HG02938 (cell line): ENCODE data around the gene SLC37A1.

Experiments
- ATAC-seq: cut with Tn5 transposase; IDR thresholded peaks from one replicate; pipeline ENCODE4 v1.9.1; 2021; ENCODE audit warnings: mild to moderate bottlenecking, moderate library complexity; ENCODE audit not compliant: unreplicated experiment

SLC37A1 gene

GRCh38 chr21:42558846-42559245 is 45.2 kb downstream of the SLC37A1 start:
- ATAC-seq: no peak

DNA sequence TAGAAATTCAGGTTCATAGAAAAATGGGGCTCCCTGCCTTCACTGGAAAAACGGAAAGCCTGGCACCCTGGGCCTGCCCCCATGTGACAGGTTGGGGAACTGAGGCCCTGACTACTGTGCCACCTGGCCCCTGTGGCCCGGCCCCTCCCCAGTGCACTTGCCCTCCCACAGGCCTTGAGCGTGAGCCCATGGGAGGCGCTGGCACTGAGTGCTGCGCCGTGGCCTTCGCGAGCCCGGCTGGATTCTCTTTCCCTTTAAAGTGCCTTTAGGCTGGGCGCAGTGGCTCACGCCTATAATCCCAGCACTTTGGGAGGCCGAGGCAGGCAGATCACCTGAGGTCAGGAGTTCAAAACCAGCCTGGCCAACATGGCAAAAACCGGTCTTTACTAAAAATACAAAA is 45.7 kb downstream of the SLC37A1 start:
- ATAC-seq: no peak

DNA sequence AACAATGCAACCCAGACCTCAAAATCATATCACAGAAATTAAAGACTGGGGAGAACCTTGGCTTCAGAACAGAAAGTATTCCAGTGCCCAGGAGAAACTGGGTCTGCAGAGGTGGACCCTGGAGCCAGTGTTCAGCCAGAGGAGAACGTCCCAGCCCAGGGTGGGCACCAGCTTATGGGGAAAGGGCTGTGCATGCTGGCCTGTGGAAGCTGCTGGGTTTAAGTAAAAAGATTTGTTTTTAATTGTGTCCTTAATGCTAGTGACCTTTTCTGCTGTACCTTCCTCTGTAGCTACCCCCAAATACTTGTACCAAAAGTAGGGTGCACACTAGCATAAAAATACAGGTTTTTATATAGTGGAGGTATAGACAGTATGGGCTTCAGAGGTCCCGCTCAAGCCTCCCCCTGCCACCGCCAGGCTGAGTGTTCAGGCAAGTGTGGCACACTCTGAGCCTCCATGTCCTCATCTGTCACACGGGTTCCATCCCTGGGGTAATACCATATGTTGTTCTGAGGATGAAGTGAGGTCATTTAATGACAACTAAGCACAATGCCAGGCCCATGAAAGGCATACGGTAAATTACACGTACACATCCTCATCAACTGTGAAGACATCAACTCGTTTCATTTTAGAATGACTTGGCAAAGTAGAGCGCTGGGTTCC is 47.0 kb downstream of the SLC37A1 start:
- no peak for ATAC-seq

- ATAC-seq: no peak
Observed at GRCh38 chr21:42561762-42562650, 48.4 kb downstream of the SLC37A1 start.

- no peak for ATAC-seq
Observed at GRCh38 chr21:42562816-42563215, 49.2 kb downstream of the SLC37A1 start.

- no peak for ATAC-seq
Observed at GRCh38 chr21:42563261-42563660, 49.6 kb downstream of the SLC37A1 start.

- ATAC-seq: no peak
Observed at GRCh38 chr21:42563686-42564085, 50.0 kb downstream of the SLC37A1 start.

DNA sequence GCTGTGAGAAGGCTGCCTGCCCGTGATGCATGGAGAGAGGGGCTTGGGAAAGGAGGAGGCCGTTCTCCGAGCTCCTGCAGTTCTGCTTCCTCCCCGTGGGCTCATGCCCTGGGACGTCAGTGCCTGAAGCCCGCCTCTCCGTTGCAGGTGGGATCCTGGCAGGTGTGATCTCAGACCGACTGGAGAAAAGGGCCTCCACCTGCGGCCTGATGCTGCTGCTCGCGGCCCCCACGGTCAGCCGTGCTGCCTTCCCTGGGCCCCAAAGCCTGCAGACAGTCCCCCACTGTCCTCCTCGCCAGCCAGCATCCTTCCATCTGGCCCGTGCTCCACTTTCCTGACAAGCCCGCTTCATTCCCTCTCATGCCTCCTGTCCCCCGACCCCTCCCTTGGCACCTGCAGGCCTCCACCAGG is 50.9 kb downstream of the SLC37A1 start:
- ATAC-seq: no peak

- ATAC-seq: no peak
Observed at GRCh38 chr21:42565206-42565810, 51.7 kb downstream of the SLC37A1 start.

GRCh38 chr21:42565886-42566523 is 52.4 kb downstream of the SLC37A1 start:
- no peak for ATAC-seq

DNA sequence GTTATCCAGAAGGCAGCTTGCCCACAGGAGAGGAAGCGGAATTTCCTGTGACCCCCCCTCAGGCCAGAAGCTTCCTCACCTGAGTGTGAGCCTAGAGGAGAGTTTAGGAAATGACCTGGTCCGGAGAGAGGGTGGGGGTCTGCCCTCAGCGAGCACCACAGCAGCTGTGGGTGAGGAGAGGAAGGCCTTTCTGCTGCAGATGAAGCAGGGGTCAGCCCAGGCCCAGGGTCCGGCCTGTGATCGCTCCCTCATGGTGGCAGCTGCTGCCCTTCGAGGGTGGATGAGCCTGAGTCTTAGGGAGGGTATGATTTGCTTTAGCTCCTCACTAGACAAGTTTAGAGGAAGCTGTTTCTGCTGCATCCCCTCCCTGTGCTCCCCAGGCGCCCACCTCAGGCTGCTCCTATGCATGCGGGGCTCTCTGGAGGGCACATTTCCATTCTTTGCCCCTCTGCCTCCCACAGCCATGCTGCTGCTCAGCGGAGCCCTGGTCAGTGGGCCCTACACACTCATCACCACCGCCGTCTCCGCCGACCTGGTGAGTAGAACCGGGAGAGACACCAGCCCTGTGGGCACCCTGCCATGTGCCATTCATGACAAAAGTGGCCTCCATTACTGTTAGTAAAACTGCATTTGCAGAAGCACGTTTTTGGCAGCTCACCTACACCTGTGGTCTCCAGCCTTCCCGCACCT is 53.0 kb downstream of the SLC37A1 start:
- ATAC-seq: no peak

- no peak for ATAC-seq
Observed at GRCh38 chr21:42567214-42567555, 53.5 kb downstream of the SLC37A1 start.

- ATAC-seq: no peak
Observed at GRCh38 chr21:42567861-42568260, 54.2 kb downstream of the SLC37A1 start.

- no peak for ATAC-seq
Observed at GRCh38 chr21:42568376-42568775, 54.7 kb downstream of the SLC37A1 start.

DNA sequence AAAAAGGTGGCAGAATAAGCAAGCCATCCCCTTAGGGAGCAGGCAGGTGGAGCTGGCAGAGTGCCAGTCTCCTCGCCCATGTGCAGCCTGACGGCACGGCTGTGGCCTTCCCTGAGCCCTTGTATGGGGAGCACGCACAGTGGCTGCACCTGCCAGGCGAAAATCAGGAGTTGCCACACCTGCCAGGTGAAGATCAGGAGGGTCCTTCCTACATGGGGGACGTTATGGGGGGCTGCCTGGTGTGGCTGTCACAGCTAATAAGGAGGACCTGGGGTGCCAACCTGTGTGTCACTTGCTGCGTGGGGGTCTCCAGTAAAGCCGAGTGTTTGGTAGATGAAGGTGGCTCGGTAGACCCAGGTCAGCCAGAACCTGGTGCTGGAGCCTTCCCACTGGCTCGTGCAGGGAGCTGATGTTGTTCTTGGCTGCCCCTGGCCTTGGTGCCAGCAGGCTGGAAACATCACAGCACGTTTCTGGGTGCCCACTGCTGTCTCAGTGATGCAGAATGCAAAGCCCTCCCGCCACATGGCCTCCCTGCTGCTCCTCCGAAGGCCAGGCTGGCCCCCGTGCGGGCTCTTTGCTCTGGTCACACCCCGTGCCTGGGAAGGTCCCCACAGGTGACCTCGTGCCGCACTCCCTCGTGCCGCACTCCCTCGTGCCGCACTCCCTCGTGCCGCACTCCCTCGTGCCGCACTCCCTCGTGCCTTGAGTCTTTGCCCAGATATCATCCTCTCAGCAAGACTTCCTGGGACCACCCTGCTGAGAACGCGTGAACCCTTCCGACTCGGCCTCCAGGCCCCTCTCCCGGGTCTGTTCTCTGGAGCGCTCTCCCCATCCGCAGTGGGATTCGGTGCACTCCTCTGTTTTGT is 55.4 kb downstream of the SLC37A1 start:
- ATAC-seq: no peak

DNA sequence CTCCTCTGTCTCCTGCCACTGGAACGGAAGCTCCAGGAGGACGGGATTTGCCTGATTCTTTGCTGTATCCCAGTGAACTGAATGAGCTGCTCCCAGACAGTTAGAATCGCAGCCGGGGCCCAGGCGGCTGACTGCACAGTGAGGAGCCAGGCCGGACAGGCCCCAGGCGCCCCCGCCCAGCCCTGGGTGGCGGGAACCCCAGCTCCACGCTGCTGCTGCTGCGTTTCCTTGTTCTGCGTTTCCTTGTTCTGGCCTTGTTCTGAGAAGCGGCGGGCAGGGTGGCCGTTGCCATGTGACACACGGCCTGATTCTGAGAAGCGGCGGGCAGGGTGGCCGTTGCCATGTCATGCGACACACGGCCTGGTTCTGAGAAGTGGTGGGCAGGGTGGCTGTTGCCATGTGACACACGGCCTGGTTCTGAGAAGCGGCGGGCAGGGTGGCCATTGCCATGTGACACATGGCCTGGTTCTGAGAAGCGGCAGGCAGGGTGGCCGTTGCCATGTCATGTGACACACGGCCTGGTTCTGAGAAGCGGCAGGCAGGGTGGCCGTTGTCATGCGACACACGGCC is 56.2 kb downstream of the SLC37A1 start:
- ATAC-seq: no peak

GRCh38 chr21:42570362-42570761 is 56.7 kb downstream of the SLC37A1 start:
- no peak for ATAC-seq

- no peak for ATAC-seq
Observed at GRCh38 chr21:42570841-42571387, 57.3 kb downstream of the SLC37A1 start.

DNA sequence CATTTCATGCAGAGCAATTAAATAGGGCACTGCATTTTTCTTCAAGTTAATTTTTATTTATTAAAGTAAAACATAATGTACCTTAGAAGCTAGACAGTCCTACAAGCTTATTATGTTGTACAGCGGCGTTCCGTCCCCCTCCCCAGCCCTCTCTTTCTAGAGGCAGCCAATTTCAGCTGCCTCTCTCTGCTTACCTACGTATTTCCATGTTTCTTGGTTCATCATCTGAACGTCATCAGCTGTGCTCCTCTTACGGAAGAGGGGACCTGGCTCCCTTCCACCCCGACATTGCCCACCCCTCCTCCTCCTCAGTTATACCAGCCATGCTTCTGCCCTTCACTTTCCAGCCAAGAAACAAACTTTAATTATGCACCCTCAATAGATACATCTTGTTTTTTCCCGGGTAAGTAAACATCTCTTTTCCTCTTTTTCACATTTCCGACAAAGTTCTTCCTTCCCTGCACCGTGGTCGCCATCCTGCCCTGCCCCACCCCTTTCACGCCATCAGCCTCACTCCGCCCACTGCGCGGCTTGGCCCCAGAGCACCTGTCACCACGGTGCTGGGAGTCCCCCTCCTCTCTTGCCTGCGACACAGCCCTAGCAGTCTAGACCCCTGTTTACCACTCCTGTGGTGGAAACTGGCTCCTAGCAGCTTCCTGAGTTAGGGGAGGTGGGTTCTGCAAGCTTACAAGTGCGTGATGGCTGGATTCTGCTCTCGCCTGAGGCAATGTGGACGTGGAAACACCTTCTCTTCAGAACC is 57.9 kb downstream of the SLC37A1 start:
- no peak for ATAC-seq
